ENCODE measurements around the gene METTL26. TPM values are rescaled to one million over a fixed set of nuclear protein-coding genes. Genes with fewer than 3 reads are reported as not detected.

The METTL26 gene
- total RNA-seq, 1 experiment from 2014 or later, result 115 TPM

- TF ChIP-seq HMGA2 (CRISPR knock-in tag; IDR thresholded peaks at IDR 0.05) (no peak), CDX4 (CRISPR knock-in tag; IDR thresholded peaks at IDR 0.05; ENCODE audit: borderline replicate concordance) (no peak), NFE2L1 (CRISPR knock-in tag; IDR thresholded peaks at IDR 0.05) (peak; percentile 72), CREM (CRISPR knock-in tag; IDR thresholded peaks at IDR 0.05) (peak; percentile 78; the same call in 1 of the 2 replicates), ATF2 (CRISPR knock-in tag; IDR thresholded peaks at IDR 0.05; ENCODE audit: borderline replicate concordance, low read depth) (peak; percentile 57; the same call in 1 of the 2 replicates), AFF4 (CRISPR knock-in tag; IDR thresholded peaks at IDR 0.05; ENCODE audit: borderline replicate concordance) (peak; percentile 76; the same call in 1 of the 2 replicates), FOXK1 (CRISPR knock-in tag; IDR thresholded peaks at IDR 0.05) (peak; percentile 77), SMAD4 (CRISPR knock-in tag; IDR thresholded peaks at IDR 0.05) (no peak), ZNF532 (CRISPR knock-in tag; IDR thresholded peaks at IDR 0.05; ENCODE audit: borderline replicate concordance) (peak; percentile 74; the same call in 1 of the 2 replicates), NR1H2 (CRISPR knock-in tag; IDR thresholded peaks at IDR 0.05) (no peak), AR (CRISPR knock-in tag; IDR thresholded peaks at IDR 0.05) (peak; percentile 44; the same call in 1 of the 2 replicates), USF1 (CRISPR knock-in tag; IDR thresholded peaks at IDR 0.05) (peak; percentile 98), PRRX2 (CRISPR knock-in tag; IDR thresholded peaks at IDR 0.05) (no peak), ZNF317 (CRISPR knock-in tag; IDR thresholded peaks at IDR 0.05; ENCODE audit: borderline replicate concordance, low read depth) (no peak), NR2C2 (CRISPR knock-in tag; IDR thresholded peaks at IDR 0.05) (no peak), JAZF1 (CRISPR knock-in tag; IDR thresholded peaks at IDR 0.05) (no peak)
- TF ChIP-seq, protein P1, sequence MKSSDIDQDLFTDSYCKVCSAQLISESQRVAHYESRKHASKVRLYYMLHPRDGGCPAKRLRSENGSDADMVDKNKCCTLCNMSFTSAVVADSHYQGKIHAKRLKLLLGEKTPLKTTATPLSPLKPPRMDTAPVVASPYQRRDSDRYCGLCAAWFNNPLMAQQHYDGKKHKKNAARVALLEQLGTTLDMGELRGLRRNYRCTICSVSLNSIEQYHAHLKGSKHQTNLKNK (CRISPR knock-in tag; IDR thresholded peaks at IDR 0.05), result 0 out of 2 replicates have a peak, but pooled peaks have one; percentile 43
- TF ChIP-seq, protein P2, sequence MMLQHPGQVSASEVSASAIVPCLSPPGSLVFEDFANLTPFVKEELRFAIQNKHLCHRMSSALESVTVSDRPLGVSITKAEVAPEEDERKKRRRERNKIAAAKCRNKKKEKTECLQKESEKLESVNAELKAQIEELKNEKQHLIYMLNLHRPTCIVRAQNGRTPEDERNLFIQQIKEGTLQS (CRISPR knock-in tag; conservative IDR thresholded peaks at IDR 0.05), result no peak
- TF ChIP-seq, protein P3, sequence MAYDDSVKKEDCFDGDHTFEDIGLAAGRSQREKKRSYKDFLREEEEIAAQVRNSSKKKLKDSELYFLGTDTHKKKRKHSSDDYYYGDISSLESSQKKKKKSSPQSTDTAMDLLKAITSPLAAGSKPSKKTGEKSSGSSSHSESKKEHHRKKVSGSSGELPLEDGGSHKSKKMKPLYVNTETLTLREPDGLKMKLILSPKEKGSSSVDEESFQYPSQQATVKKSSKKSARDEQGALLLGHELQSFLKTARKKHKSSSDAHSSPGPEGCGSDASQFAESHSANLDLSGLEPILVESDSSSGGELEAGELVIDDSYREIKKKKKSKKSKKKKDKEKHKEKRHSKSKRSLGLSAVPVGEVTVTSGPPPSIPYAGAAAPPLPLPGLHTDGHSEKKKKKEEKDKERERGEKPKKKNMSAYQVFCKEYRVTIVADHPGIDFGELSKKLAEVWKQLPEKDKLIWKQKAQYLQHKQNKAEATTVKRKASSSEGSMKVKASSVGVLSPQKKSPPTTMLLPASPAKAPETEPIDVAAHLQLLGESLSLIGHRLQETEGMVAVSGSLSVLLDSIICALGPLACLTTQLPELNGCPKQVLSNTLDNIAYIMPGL (CRISPR knock-in tag; IDR thresholded peaks at IDR 0.05), result peak; percentile 46; the same call in 1 of the 2 replicates
These were observed 12.9 kb upstream of the METTL26 start, which contains the start of gene WDR90 (continued) for GRCh38 chr16:648781-649589.

All from WTC11 (cell line).